HepG2 (cell line): ENCODE data around the gene ATP8B1. TPM values are rescaled to one million over a fixed set of nuclear protein-coding genes. Genes with fewer than 3 reads are reported as not detected.

Source experiments
- ATAC-seq: fragments of 200-7000 bp; cut with Tn5 transposase; 3 replicates; pipeline ENCODE4 v1.9.1; 2020; ENCODE audit warnings: mild to moderate bottlenecking, moderate library complexity
- BruUV-seq: library from RNA; stranded (reverse); fragments of 400-500 nt; replicated peaks from 2 replicates; lab custom pipeline; 2021; lab: Mats Ljungman, UMichigan
- CTCF ChIA-PET: fragments of 300-600 bp; formaldehyde crosslinking; extraction: SDS; loops from one replicate; lab custom pipeline; 2021; ENCODE audit warnings: low total read pairs, inconsistent platforms, low intra/inter-chr PET ratio; lab: Yijun Ruan, JAX
- POLR2A ChIA-PET: fragments of 350-600 bp; sonication (Branson Sonifier 250); formaldehyde crosslinking; loops from one replicate; lab custom pipeline; 2020; ENCODE audit warnings: antibody characterized with exemption, inconsistent platforms; lab: Yijun Ruan, JAX
- DNase-seq: peaks from one replicate; pipeline ENCODE4 v3.0.0-alpha.2; 2015; ENCODE audit warnings: low spot score
- FAIRE-seq: peaks from 3 replicates; lab custom pipeline; 2011; peaks lifted over from hg19 to GRCh38; lab: Jason Lieb, UNC
- H2AFZ ChIP-seq: one replicate; pipeline ENCODE4 v1.6.1; 2011; ENCODE audit warnings: low read length, inconsistent platforms
- H3K27ac ChIP-seq: fragments of 300-600 bp; 3 replicates; pipeline ENCODE4 v1.8.0; 2011; ENCODE audit warnings: mixed run types, mild to moderate bottlenecking, mixed read lengths, low read length, inconsistent platforms; ENCODE audit not compliant: insufficient read depth; ENCODE audit errors: extremely low read length
- H3K27me3 ChIP-seq, 2 experiments: fragments of 200-600 bp in 1 of 2; 2 replicates in 1 of 2; 3 replicates in 1 of 2; pipeline versions ENCODE4 v1.6.0 to v1.8.0; 2011; ENCODE audit warnings: low read length in 2 of 2, mild to moderate bottlenecking in 2 of 2, moderate library complexity in 2 of 2, inconsistent platforms in 1 of 2; ENCODE audit not compliant: insufficient read depth in 2 of 2, control insufficient read depth in 1 of 2
- H3K36me3 ChIP-seq, 2 experiments: fragments of 200-600 bp in 1 of 2; replicated peaks in 1 of 2; 2 replicates in 1 of 2; 3 replicates in 1 of 2; pipeline versions ENCODE4 v1.5.1 to v1.8.0; 2011; ENCODE audit warnings: low read length in 2 of 2, inconsistent platforms in 1 of 2; ENCODE audit not compliant: insufficient read depth in 2 of 2, control insufficient read depth in 1 of 2
- H3K4me1 ChIP-seq: 2 replicates; pipeline ENCODE4 v1.5.1; 2012; ENCODE audit warnings: low read length, inconsistent platforms; ENCODE audit not compliant: insufficient read depth
- H3K4me2 ChIP-seq: 2 replicates; pipeline ENCODE4 v1.6.0; 2011; ENCODE audit warnings: low read depth, low read length, inconsistent platforms
- H3K4me3 ChIP-seq, 3 experiments: fragments of 200-600 bp in 1 of 3; sonication (generic), shearing (Covaris generic) in 1 of 3; replicated peaks in 1 of 3; 2 replicates each; pipeline ENCODE4 v1.5.1; 2011 to 2016; ENCODE audit warnings: low read length in 3 of 3, inconsistent platforms in 2 of 3, low read depth in 2 of 3, mild to moderate bottlenecking in 2 of 3, control low read depth in 1 of 3, mixed read lengths in 1 of 3; ENCODE audit not compliant: insufficient read depth in 1 of 3
- H3K79me2 ChIP-seq: one replicate; pipeline ENCODE4 v1.6.1; 2011; ENCODE audit warnings: low read length, inconsistent platforms; ENCODE audit not compliant: insufficient read depth
- H3K9ac ChIP-seq: 2 replicates; pipeline ENCODE4 v1.6.0; 2011; ENCODE audit warnings: mild to moderate bottlenecking, low read depth, low read length, inconsistent platforms; ENCODE audit not compliant: insufficient read depth
- H3K9me3 ChIP-seq: 2 replicates; pipeline ENCODE4 v1.5.1; 2012; ENCODE audit warnings: mild to moderate bottlenecking, low read length
- H4K20me1 ChIP-seq: 2 replicates; pipeline ENCODE4 v1.6.0; 2011; ENCODE audit warnings: inconsistent platforms, mild to moderate bottlenecking, low read length, moderate library complexity; ENCODE audit not compliant: insufficient read depth
- HNRNPLL ChIP-seq: fragments of 200-400 bp; formaldehyde crosslinking; IDR thresholded peaks from 2 replicates; pipeline ENCODE4 v1.6.1; 2017; ENCODE audit warnings: mild to moderate bottlenecking, low read depth, low read length; ENCODE audit not compliant: poor library complexity, severe bottlenecking
- KAT8 ChIP-seq: IDR thresholded peaks from 2 replicates; pipeline ENCODE4 v1.6.1; 2016; ENCODE audit warnings: missing genetic modification reagents, missing compliant biosample characterization
- KLF16 ChIP-seq, 2 experiments: sonication (generic) in 1 of 2; formaldehyde crosslinking in 1 of 2; IDR thresholded peaks; 2 replicates each; pipeline versions ENCODE4 v1.6.1 to v1.8.0; 2016 to 2023; ENCODE audit warnings: missing genetic modification reagents in 2 of 2, missing compliant biosample characterization in 1 of 2
- MXD4 ChIP-seq: IDR thresholded peaks from 2 replicates; pipeline ENCODE4 v1.6.1; 2016; ENCODE audit warnings: mild to moderate bottlenecking, missing biosample characterization, missing genetic modification reagents
- TSC22D2 ChIP-seq: sonication (generic); formaldehyde crosslinking; IDR thresholded peaks from 2 replicates; pipeline ENCODE4 v1.5.1; 2020; ENCODE audit warnings: missing genetic modification reagents, mild to moderate bottlenecking, borderline replicate concordance
- YEATS4 ChIP-seq: sonication (generic); formaldehyde crosslinking; IDR thresholded peaks from 2 replicates; pipeline ENCODE4 v1.4.0; 2020; ENCODE audit warnings: missing genetic modification reagents, borderline replicate concordance
- ZFAT ChIP-seq: sonication (generic); formaldehyde crosslinking; conservative IDR thresholded peaks from 2 replicates; pipeline ENCODE4 v1.8.1; 2023; ENCODE audit warnings: missing genetic modification reagents, inconsistent platforms
- ZFP36L1 ChIP-seq: sonication (generic); formaldehyde crosslinking; IDR thresholded peaks from 2 replicates; pipeline ENCODE4 v1.8.0; 2022; ENCODE audit warnings: mild to moderate bottlenecking, missing genetic modification reagents, moderate library complexity
- ZFP62 ChIP-seq: sonication (generic); formaldehyde crosslinking; IDR thresholded peaks from 2 replicates; pipeline ENCODE4 v1.4.0; 2020; ENCODE audit warnings: missing genetic modification reagents
- ZNF605 ChIP-seq: sonication (generic); formaldehyde crosslinking; IDR thresholded peaks from 2 replicates; pipeline ENCODE4 v1.8.0; 2022; ENCODE audit warnings: mild to moderate bottlenecking, missing genetic modification reagents
- ZNF773 ChIP-seq: sonication (generic); formaldehyde crosslinking; IDR thresholded peaks from 2 replicates; pipeline ENCODE4 v1.4.0; 2020; ENCODE audit warnings: missing genetic modification reagents, borderline replicate concordance
- WGBS: methylation state at CpG from one replicate; pipeline ENCODE4 v1.1.6; 2017; ENCODE audit warnings: low lambda C conversion rate; 5-methylcytosine and 5-hydroxymethylcytosine counted together
- in situ Hi-C: cut with HindIII; loops from 2 replicates; pipeline ENCODE4 v1.10.0; 2017; ENCODE audit warnings: low pct_unique_long_range_greater_than_20kb; ENCODE audit not compliant: extremely low pct_ligation_motif_present
- intact Hi-C: fragments of 100-400 bp; cut with micrococcal nuclease; formaldehyde crosslinking; loops from one replicate; pipeline ENCODE4 v1.10.0; 2022; ENCODE audit not compliant: unreplicated experiment
- polyA plus RNA-seq, 8 experiments: library from polyadenylated mRNA; depleted of rRNA in 3 of 8; stranded (reverse) in 7 of 8; unstranded in 1 of 8; fragments of >200 nt; fragmentation: Illumina TruSeq in 4 of 8; extraction: Trizol in 4 of 8; gene quantifications; 2 replicates each; pipeline versions ENCODE4 v1.2.1 to v1.2.3, GENCODE V29; 2011 to 2016; ENCODE audit warnings: low read depth in 4 of 8, missing spikeins in 1 of 8, mixed read lengths in 1 of 8; ENCODE audit not compliant: insufficient read depth in 1 of 8
- total RNA-seq, 5 experiments: library from RNA; depleted of rRNA; stranded (reverse); fragments of >200 nt; fragmentation: Illumina TruSeq; extraction: Trizol; gene quantifications; 2 replicates each; pipeline ENCODE4 v1.2.3, GENCODE V29; 2016; ENCODE audit warnings: low read depth in 1 of 5
- TF ChIP-seq, protein P1 (sequence below): IDR thresholded peaks from 2 replicates; pipeline ENCODE4 v1.6.1; 2012; ENCODE audit warnings: low read depth, low read length, improper control_type of control experiment
- TF ChIP-seq, protein P2 (sequence below): sonication (generic); formaldehyde crosslinking; IDR thresholded peaks from 2 replicates; pipeline ENCODE4 v1.5.0; 2020; ENCODE audit warnings: missing genetic modification reagents
- TF ChIP-seq, protein P3 (sequence below): IDR thresholded peaks from 2 replicates; pipeline ENCODE4 v1.6.1; 2016; ENCODE audit warnings: low read depth, control low read depth
- TF ChIP-seq, protein P4 (sequence below): sonication (generic); formaldehyde crosslinking; IDR thresholded peaks from 2 replicates; pipeline ENCODE4 v1.5.1; 2020; ENCODE audit warnings: mild to moderate bottlenecking, missing genetic modification reagents, borderline replicate concordance

ATP8B1 gene
- total and polyA plus RNA-seq, 2 of the 13 experiments (the other 11 are each of a cell fraction or from before 2014, with no cell fraction given): 2.8 to 4.0 TPM

- intact Hi-C loops: no loop called here
- Histone ChIP-seq H3K9ac (no peak overlapping the region), H2AFZ (no peak overlapping the region), H3K27ac (no peak overlapping the region), H4K20me1 (no peaks in the 10 kb centered on the region), H3K9me3 (no peaks in the 10 kb centered on the region), H3K4me3 (no peak overlapping the region), H3K4me1 (peaks cover 19% of the 10 kb centered on the region), H3K4me2 (no peak overlapping the region), H3K79me2 (no peaks in the 10 kb centered on the region), H3K36me3 (no peaks in the 10 kb centered on the region), H3K27me3 (no peaks in the 10 kb centered on the region)
- CTCF ChIA-PET: no interaction called here
- POLR2A ChIA-PET: no interaction called here
- FAIRE-seq (no peak), DNase-seq (no peak), ATAC-seq (no peak)
- 23% methylated on average over 2 of the region's 2 CpGs for WGBS
- BruUV-seq: no TSS peak
- in situ Hi-C loops: no loop called here
- TF ChIP-seq ZFP36L1 (CRISPR knock-in tag): no peak
- no peak for TF ChIP-seq KLF16 (CRISPR knock-in tag; IDR thresholded peaks at IDR 0.05)
- no peak for TF ChIP-seq ZFP62
- TF ChIP-seq HNRNPLL: no peak
- no peak for TF ChIP-seq ZFAT
- TF ChIP-seq ZNF605 (CRISPR knock-in tag): no peak
- no peak for TF ChIP-seq ZNF773 (CRISPR knock-in tag)
- TF ChIP-seq, protein P1, sequence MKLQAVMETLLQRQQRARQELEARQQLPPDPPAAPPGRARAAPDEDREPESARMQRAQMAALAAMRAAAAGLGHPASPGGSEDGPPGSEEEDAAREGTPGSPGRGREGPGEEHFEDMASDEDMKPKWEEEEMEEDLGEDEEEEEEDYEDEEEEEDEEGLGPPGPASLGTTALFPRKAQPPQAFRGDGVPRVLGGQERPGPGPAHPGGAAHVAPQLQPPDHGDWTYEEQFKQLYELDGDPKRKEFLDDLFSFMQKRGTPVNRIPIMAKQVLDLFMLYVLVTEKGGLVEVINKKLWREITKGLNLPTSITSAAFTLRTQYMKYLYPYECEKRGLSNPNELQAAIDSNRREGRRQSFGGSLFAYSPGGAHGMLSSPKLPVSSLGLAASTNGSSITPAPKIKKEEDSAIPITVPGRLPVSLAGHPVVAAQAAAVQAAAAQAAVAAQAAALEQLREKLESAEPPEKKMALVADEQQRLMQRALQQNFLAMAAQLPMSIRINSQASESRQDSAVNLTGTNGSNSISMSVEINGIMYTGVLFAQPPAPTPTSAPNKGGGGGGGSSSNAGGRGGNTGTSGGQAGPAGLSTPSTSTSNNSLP: no peak
- TF ChIP-seq, protein P2, sequence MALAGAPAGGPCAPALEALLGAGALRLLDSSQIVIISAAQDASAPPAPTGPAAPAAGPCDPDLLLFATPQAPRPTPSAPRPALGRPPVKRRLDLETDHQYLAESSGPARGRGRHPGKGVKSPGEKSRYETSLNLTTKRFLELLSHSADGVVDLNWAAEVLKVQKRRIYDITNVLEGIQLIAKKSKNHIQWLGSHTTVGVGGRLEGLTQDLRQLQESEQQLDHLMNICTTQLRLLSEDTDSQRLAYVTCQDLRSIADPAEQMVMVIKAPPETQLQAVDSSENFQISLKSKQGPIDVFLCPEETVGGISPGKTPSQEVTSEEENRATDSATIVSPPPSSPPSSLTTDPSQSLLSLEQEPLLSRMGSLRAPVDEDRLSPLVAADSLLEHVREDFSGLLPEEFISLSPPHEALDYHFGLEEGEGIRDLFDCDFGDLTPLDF (CRISPR knock-in tag): no peak
- no peak for TF ChIP-seq MXD4 (CRISPR knock-in tag)
- TF ChIP-seq, protein P3, sequence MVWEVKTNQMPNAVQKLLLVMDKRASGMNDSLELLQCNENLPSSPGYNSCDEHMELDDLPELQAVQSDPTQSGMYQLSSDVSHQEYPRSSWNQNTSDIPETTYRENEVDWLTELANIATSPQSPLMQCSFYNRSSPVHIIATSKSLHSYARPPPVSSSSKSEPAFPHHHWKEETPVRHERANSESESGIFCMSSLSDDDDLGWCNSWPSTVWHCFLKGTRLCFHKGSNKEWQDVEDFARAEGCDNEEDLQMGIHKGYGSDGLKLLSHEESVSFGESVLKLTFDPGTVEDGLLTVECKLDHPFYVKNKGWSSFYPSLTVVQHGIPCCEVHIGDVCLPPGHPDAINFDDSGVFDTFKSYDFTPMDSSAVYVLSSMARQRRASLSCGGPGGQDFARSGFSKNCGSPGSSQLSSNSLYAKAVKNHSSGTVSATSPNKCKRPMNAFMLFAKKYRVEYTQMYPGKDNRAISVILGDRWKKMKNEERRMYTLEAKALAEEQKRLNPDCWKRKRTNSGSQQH (CRISPR knock-in tag): no peak
- TF ChIP-seq YEATS4 (CRISPR knock-in tag): no peak
- no peak for TF ChIP-seq TSC22D2
- TF ChIP-seq KAT8 (CRISPR knock-in tag): no peak
- TF ChIP-seq, protein P4, sequence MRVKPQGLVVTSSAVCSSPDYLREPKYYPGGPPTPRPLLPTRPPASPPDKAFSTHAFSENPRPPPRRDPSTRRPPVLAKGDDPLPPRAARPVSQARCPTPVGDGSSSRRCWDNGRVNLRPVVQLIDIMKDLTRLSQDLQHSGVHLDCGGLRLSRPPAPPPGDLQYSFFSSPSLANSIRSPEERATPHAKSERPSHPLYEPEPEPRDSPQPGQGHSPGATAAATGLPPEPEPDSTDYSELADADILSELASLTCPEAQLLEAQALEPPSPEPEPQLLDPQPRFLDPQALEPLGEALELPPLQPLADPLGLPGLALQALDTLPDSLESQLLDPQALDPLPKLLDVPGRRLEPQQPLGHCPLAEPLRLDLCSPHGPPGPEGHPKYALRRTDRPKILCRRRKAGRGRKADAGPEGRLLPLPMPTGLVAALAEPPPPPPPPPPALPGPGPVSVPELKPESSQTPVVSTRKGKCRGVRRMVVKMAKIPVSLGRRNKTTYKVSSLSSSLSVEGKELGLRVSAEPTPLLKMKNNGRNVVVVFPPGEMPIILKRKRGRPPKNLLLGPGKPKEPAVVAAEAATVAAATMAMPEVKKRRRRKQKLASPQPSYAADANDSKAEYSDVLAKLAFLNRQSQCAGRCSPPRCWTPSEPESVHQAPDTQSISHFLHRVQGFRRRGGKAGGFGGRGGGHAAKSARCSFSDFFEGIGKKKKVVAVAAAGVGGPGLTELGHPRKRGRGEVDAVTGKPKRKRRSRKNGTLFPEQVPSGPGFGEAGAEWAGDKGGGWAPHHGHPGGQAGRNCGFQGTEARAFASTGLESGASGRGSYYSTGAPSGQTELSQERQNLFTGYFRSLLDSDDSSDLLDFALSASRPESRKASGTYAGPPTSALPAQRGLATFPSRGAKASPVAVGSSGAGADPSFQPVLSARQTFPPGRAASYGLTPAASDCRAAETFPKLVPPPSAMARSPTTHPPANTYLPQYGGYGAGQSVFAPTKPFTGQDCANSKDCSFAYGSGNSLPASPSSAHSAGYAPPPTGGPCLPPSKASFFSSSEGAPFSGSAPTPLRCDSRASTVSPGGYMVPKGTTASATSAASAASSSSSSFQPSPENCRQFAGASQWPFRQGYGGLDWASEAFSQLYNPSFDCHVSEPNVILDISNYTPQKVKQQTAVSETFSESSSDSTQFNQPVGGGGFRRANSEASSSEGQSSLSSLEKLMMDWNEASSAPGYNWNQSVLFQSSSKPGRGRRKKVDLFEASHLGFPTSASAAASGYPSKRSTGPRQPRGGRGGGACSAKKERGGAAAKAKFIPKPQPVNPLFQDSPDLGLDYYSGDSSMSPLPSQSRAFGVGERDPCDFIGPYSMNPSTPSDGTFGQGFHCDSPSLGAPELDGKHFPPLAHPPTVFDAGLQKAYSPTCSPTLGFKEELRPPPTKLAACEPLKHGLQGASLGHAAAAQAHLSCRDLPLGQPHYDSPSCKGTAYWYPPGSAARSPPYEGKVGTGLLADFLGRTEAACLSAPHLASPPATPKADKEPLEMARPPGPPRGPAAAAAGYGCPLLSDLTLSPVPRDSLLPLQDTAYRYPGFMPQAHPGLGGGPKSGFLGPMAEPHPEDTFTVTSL (CRISPR knock-in tag): no peak
These were observed 31.5 kb upstream of the ATP8B1 start for GRCh38 chr18:57834616-57835015.
